Stimulated activated CD4-positive, alpha-beta T cell treated with anti-CD3 and anti-CD28 coated beads, Interleukin-1b, Interleukin-23, amount 100 ng/mL, for 1 hour (primary cell): ENCODE measurements around the gene SH3BGR.

Experiments
- DNase-seq, 2 donors: peaks; one replicate each; pipeline ENCODE4 v3.0.0-alpha.2; 2020; ENCODE audit warnings: low read depth in 2 of 2

The SH3BGR gene

GRCh38 chr21:39546522-39546921, 94.8 kb downstream of the SH3BGR start:
- no peak for DNase-seq

DNA sequence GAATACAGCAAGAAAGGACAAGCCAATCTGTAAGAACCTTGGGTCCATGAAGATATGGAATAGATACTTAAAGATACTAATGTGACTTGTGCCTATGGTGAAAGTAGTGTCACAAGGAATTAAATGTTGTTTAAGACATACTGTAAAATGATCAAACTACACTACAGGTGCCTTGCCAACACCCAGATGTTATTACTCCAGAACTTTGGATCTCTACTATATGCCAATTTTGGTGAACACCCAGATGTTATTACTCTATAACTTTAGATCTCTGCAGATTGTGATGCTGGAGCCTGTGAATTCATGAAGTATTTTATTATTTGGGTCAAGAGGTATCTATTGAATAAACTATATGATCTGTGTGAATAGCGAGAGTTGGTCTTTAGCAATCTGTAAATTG, 101.1 kb downstream of the SH3BGR start:
- DNase-seq: no peak

DNA sequence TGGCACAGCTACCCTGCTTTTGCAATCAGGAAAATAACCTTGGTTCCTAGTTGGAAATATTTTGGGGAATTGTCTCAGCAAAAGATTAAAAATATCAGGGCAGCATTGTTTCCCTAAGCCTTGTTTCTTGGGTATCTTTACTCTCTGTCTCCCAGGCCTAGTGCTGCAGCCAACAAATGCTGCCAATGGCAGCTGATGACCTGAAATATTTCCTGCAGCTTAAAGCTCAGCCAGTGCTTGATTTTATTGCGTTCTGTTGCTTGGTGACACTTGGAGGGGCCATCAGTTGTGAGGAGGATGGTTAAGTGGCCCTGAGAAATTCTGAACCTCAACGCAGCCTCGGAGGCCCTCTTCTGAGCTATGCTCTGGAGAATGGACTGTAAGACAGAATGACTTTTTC, 101.6 kb downstream of the SH3BGR start:
- no peak for DNase-seq

GRCh38 chr21:39555911-39556590, 104.3 kb downstream of the SH3BGR start:
- DNase-seq: no peak

- no peak for DNase-seq
These were observed 107.7 kb downstream of the SH3BGR start for GRCh38 chr21:39559511-39559910.

- no peak for DNase-seq
These were observed 109.4 kb downstream of the SH3BGR start for GRCh38 chr21:39561140-39561539.

DNA sequence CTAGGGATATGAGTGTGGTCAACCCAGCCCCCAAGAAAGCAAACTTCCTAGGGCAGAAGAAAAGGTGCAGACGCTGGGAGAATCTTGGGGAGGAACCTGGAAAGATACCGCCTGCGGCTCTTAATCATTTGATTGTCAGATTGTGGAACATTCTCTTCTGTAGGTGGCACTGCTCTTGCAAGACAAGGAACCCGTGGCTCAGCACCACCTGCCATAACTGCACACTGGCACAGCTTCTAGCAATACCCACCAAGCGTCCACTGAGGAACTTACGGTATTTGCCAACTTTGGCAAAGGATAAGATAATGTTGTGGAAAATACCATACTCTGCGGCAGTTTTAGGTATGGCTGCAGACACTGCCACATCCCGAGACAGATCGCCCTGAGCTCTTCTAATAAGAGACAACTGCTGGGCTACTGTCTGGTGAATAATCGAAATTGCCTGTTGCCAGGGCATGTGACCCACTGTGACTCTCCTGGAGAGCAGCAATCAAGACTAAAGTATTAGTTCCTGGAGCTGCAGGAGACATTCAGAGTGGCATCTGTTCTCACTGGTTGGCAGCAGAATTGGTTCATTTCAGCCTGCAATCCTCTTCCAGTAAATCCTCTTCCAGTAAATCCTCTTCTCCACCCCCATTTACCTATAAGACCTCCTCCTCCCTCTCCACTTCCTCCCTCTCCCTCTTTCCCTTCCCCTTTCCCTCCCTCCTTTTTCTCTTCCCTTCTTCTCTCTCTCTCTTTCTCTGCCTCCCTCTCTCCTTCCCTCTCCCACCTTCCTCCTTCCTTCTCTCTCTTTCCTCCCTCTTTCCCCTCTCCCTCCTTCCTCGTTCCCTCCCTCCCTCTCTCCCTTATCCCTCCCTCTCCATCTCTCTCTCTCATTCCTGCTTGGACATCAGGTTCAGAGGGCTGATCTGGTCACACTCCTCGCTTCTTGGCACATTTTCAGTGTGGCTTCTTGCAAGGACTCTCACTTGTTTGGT, 111.3 kb downstream of the SH3BGR start:
- no peak for DNase-seq

DNA sequence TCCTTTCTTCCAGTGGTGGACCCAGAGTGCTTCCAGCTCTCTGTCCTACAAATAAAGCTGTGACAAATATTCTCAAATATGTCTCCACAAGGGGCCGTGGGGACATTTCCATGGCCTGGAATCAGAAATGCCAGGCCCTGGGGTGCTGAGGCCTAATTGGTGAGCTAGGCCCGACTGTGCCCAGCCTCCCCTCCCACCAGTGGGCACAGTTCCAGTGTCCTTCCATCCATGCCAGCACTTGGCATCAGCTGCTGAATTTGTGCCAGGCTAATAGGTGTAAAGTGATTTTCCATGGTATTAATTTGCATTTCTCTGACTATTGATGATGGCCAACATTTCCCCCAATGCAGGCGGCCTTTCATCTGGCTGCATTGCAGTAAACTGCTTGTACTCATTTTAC, 112.4 kb downstream of the SH3BGR start:
- DNase-seq: no peak
